Natural killer cell (primary cell): Measurements from ENCODE around the gene FRAT1. TPM values are rescaled to one million over a fixed set of nuclear protein-coding genes. Genes with fewer than 3 reads are reported as not detected.
A peak's percentile ranks its signal among the peaks of the same experiment; 100 is the strongest.

ENCODE experiments used
- ATAC-seq, 3 donors: fragments of 150-1000 bp in 2 of 3; fragments of 200-7000 bp in 1 of 3; cut with Tn5 transposase; 1 replicate in 1 of 3; 2 replicates in 2 of 3; pipeline ENCODE4 v1.10.0; 2021; ENCODE audit warnings: mild to moderate bottlenecking in 2 of 3, moderate library complexity in 2 of 3
- DNase-seq, 2 donors: peaks; one replicate each; pipeline versions ENCODE4 v3.0.0 to v3.0.0-alpha.2; 2013 to 2021; ENCODE audit warnings: mixed read lengths in 1 of 2
- H3K27ac ChIP-seq: one replicate; pipeline ENCODE4 v1.5.1; 2013; ENCODE audit warnings: mild to moderate bottlenecking, low read length
- H3K27me3 ChIP-seq: one replicate; pipeline ENCODE4 v1.6.1; 2013; ENCODE audit warnings: low read length; ENCODE audit not compliant: control insufficient read depth, insufficient read depth
- H3K36me3 ChIP-seq: one replicate; pipeline ENCODE4 v1.6.1; 2013; ENCODE audit warnings: low read length; ENCODE audit not compliant: control insufficient read depth, insufficient read depth
- H3K4me1 ChIP-seq: one replicate; pipeline ENCODE4 v1.6.1; 2013; ENCODE audit warnings: low read length; ENCODE audit not compliant: control insufficient read depth, insufficient read depth
- H3K4me3 ChIP-seq: one replicate; pipeline ENCODE4 v1.5.1; 2013; ENCODE audit warnings: low read length
- H3K9me3 ChIP-seq: one replicate; pipeline ENCODE4 v1.6.1; 2013; ENCODE audit warnings: low read length; ENCODE audit not compliant: control insufficient read depth, insufficient read depth
- H3K27ac Mint-ChIP-seq, 2 donors: one replicate each; pipeline ENCODE4 v1.8.0; 2022; ENCODE audit warnings: mild to moderate bottlenecking in 2 of 2, mixed read lengths in 2 of 2, moderate library complexity in 1 of 2
- H3K27me3 Mint-ChIP-seq, 2 donors: one replicate each; pipeline ENCODE4 v1.8.0; 2022; ENCODE audit warnings: low read depth in 2 of 2, mixed read lengths in 2 of 2
- H3K36me3 Mint-ChIP-seq: one replicate; pipeline ENCODE4 v1.8.0; 2022; ENCODE audit warnings: mixed read lengths
- H3K4me1 Mint-ChIP-seq, 2 donors: one replicate each; pipeline ENCODE4 v1.8.0; 2022; ENCODE audit warnings: mixed read lengths in 2 of 2
- H3K4me3 Mint-ChIP-seq: one replicate; pipeline ENCODE4 v1.8.0; 2022; ENCODE audit warnings: mild to moderate bottlenecking, moderate library complexity, mixed read lengths
- H3K9me3 Mint-ChIP-seq, 2 donors: one replicate each; pipeline ENCODE4 v1.8.0; 2022; ENCODE audit warnings: mixed read lengths in 2 of 2
- WGBS: methylation state at CpG from one replicate; pipeline ENCODE4 v1.1.7; 2013; ENCODE audit warnings: missing lambda C conversion rate; ENCODE audit not compliant: insufficient coverage; 5-methylcytosine and 5-hydroxymethylcytosine counted together
- intact Hi-C: fragments of 100-400 bp; cut with micrococcal nuclease; formaldehyde crosslinking; loops from one replicate; pipeline ENCODE4 v1.14.2; 2022
- total RNA-seq, 4 donors: library from RNA; stranded (reverse); fragments of 120-200 nt in 1 of 4; gene quantifications; one replicate each; pipeline versions ENCODE4 v1.2.3 to v1.2.4, GENCODE V29; 2013 to 2022
- TF ChIP-seq, protein P1 (sequence below): fragments of 200-600 bp; IDR thresholded peaks from one replicate; pipeline ENCODE4 v1.8.0; 2022; ENCODE audit warnings: antibody characterized with exemption

Gene FRAT1
- total RNA-seq, 3 donors from 2014 or later (not counting 1 experiment from before 2014, with no cell fraction given), result 26.0 to 45.0 (median 32.1) TPM

DNA sequence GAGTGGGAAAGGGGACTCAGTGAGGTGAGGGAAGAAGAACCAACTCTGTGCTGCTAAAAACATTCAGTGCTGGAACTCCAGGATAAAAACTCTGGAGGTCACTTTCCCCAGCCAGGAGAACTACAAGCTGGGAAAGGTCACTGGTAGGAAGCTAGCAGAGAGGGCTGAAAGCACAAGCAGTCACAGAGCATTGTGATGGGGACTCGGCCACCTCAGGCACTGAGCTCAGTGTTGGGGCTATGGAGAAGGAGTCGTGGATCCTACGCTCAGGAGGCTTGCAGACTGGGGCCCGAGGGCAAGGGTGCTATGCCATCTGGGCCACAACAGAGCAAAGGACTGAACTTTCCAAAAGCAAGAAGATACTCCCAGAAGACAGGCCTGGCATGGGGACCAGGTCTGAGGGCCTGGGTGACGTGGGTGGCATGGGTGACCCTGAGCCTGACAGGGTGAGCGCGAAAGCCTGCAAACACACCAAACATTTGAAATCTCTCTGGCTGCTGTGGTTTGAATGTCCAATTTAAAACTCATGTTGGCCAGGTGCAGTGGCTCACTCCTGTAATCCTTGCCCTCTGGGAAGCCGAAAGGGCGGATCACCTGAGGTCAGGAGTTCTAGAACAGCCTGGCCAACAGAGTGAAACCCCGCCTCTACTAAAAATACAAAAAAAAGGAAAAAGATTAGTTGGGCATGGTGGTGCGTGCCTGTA, 16.8 kb upstream of the FRAT1 start:
- Histone ChIP-seq H3K4me3 (no peak overlapping the region), H3K27me3 (no peaks in the 10 kb centered on the region), H3K4me1 (no peaks in the 10 kb centered on the region), H3K9me3 (no peaks in the 10 kb centered on the region), H3K36me3 (no peaks in the 10 kb centered on the region), H3K27ac (no peak overlapping the region)
- Mint-ChIP-seq H3K9me3 (no peaks in the 10 kb centered on the region), H3K4me1 (no peaks in the 10 kb centered on the region), H3K4me3 (no peak overlapping the region), H3K27ac (no peak overlapping the region), H3K36me3 (no peaks in the 10 kb centered on the region), H3K27me3 (no peaks in the 10 kb centered on the region)
- ATAC-seq, result no peak
- intact Hi-C loops, result no loop called here
- TF ChIP-seq, protein P1, sequence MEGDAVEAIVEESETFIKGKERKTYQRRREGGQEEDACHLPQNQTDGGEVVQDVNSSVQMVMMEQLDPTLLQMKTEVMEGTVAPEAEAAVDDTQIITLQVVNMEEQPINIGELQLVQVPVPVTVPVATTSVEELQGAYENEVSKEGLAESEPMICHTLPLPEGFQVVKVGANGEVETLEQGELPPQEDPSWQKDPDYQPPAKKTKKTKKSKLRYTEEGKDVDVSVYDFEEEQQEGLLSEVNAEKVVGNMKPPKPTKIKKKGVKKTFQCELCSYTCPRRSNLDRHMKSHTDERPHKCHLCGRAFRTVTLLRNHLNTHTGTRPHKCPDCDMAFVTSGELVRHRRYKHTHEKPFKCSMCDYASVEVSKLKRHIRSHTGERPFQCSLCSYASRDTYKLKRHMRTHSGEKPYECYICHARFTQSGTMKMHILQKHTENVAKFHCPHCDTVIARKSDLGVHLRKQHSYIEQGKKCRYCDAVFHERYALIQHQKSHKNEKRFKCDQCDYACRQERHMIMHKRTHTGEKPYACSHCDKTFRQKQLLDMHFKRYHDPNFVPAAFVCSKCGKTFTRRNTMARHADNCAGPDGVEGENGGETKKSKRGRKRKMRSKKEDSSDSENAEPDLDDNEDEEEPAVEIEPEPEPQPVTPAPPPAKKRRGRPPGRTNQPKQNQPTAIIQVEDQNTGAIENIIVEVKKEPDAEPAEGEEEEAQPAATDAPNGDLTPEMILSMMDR, result no peak
- no peak for DNase-seq
- 96% methylated on average over 10 of the region's 11 CpGs for WGBS

- Mint-ChIP-seq H3K27me3 (peaks cover 0 to 4% of the 10 kb centered on the region in 2 donors), H3K4me1 (peaks cover 0 to 4% of the 10 kb centered on the region in 2 donors), H3K27ac (peak overlapping the region in 1 of 2 donors; percentile 6), H3K36me3 (no peaks in the 10 kb centered on the region), H3K4me3 (no peak overlapping the region), H3K9me3 (no peaks in the 10 kb centered on the region)
- Histone ChIP-seq H3K27me3 (no peaks in the 10 kb centered on the region), H3K4me3 (no peak overlapping the region), H3K36me3 (no peaks in the 10 kb centered on the region), H3K9me3 (no peaks in the 10 kb centered on the region), H3K4me1 (no peaks in the 10 kb centered on the region), H3K27ac (no peak overlapping the region)
- ATAC-seq (no peak), DNase-seq (no peak)
- 100% methylated on average over 1 of the region's 1 CpG for WGBS
- TF ChIP-seq, protein P1, result no peak
- intact Hi-C loops, result no loop called here
Observed at GRCh38 chr10:97307441-97307840, 11.6 kb upstream of the FRAT1 start.

DNA sequence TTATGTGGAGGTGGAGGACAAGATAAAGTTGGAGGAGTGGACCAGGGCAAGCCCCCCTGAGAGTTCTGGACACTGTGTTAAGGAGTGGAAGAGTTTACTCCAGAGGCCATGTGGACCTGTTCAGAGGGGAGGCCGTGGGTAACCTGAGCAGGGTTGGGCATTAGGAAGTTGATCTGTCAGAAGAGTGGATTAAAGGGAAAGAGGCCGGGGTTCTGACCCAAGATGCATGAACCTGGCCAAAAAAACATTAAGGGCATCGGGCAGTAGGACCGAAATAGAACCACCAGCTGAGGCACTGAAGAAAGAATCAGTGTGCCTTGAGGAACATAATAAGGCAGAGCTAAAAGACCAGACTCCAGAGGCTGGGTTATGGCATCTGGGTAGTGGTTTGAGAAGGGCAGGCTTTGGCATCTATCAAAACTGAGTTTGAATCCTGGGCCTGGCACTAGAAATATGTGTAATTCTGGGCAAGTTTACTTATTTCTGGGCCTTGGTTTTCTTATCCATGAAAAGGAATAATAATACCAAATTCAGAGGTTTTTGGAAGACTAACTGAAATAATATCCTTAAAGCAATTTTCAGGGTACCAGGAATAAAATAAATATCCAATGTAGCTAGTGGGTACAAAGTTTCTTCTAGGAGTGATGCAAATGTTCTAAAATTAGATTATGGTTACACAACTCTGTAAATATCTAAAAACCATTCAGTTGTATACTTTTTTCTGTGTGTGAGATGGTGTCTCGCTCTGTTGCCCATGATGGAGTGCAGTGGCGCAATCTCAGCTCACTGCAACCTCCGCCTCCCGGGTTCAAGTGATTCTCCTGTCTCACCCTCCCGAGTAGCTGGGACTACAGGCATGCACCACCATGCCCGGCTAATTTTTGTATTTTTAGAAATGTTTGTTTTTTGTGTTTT, 10.9 kb upstream of the FRAT1 start:
- TF ChIP-seq, protein P1, result no peak

More for the DNA sequence above, 10.9 kb upstream of the FRAT1 start:
- H3K27ac Mint-ChIP-seq, result peak overlapping the region in 1 of 2 donors; percentile 6
- H3K4me1 ChIP-seq, result no peaks in the 10 kb centered on the region
- WGBS, result 82% methylated on average over 9 of the region's 10 CpGs
- ATAC-seq, result no peak
- no peaks in the 10 kb centered on the region for H3K9me3 Mint-ChIP-seq
- no peaks in the 10 kb centered on the region for H3K36me3 Mint-ChIP-seq
- no peak for DNase-seq
- no peaks in the 10 kb centered on the region for H3K27me3 ChIP-seq
- H3K4me1 Mint-ChIP-seq, result peaks cover 0 to 4% of the 10 kb centered on the region in 2 donors
- H3K4me3 Mint-ChIP-seq, result no peak overlapping the region
- H3K36me3 ChIP-seq, result no peaks in the 10 kb centered on the region
- no peaks in the 10 kb centered on the region for H3K9me3 ChIP-seq
- no peak overlapping the region for H3K27ac ChIP-seq
- no peak overlapping the region for H3K4me3 ChIP-seq
- H3K27me3 Mint-ChIP-seq, result peaks cover 0 to 4% of the 10 kb centered on the region in 2 donors
- intact Hi-C loops, result no loop called here
